OCI-LY7 (cell line): ENCODE results near the gene CHD9. TPM values are rescaled to one million over a fixed set of nuclear protein-coding genes. Genes with fewer than 3 reads are reported as not detected.

Source experiments
- BruUV-seq: library from RNA; stranded (reverse); fragments of 400-500 nt; replicated peaks from 2 replicates; lab custom pipeline; 2021; lab: Mats Ljungman, UMichigan
- CTCF ChIA-PET: fragments of 300-600 bp; sonication (Branson Sonifier 250); formaldehyde crosslinking; loops from one replicate; lab custom pipeline; 2022; ENCODE audit warnings: antibody characterized with exemption; ENCODE audit not compliant: unreplicated experiment; lab: Charles Lee
- POLR2A ChIA-PET: fragments of 300-600 bp; sonication (Branson Sonifier 250); formaldehyde crosslinking; loops from one replicate; lab custom pipeline; 2022; ENCODE audit warnings: antibody characterized with exemption; lab: Charles Lee
- DNase-seq: peaks from one replicate; pipeline ENCODE4 v3.0.0-alpha.2; 2015; ENCODE audit warnings: low spot score
- H2AFZ ChIP-seq: fragments of 200-600 bp; sonication (generic), shearing (Covaris generic); 2 replicates; pipeline ENCODE4 v1.6.1; 2014; ENCODE audit warnings: mild to moderate bottlenecking, antibody characterized with exemption, low read length, moderate library complexity
- H3K27ac ChIP-seq: fragments of 200-600 bp; sonication (generic); 2 replicates; pipeline ENCODE4 v1.5.1; 2014; ENCODE audit warnings: mixed run types, low read depth, mild to moderate bottlenecking, moderate library complexity, low read length, inconsistent platforms; ENCODE audit not compliant: poor library complexity, severe bottlenecking
- H3K36me3 ChIP-seq: fragments of 200-600 bp; sonication (generic); 2 replicates; pipeline ENCODE4 v1.6.1; 2014; ENCODE audit warnings: mild to moderate bottlenecking, antibody characterized with exemption, low read length, moderate library complexity, mixed read lengths; ENCODE audit not compliant: insufficient read depth
- H3K4me1 ChIP-seq: fragments of 200-600 bp; sonication (generic); 2 replicates; pipeline ENCODE4 v1.5.1; 2014; ENCODE audit warnings: mild to moderate bottlenecking, low read length; ENCODE audit not compliant: insufficient read depth, poor library complexity, severe bottlenecking
- H3K4me2 ChIP-seq: fragments of 200-600 bp; sonication (generic); 2 replicates; pipeline ENCODE4 v1.6.1; 2014; ENCODE audit warnings: mild to moderate bottlenecking, low read length
- H3K4me3 ChIP-seq: fragments of 200-600 bp; sonication (generic); 2 replicates; pipeline ENCODE4 v1.5.1; 2014; ENCODE audit warnings: mild to moderate bottlenecking, low read depth, low read length; ENCODE audit not compliant: poor library complexity, severe bottlenecking
- H3K79me2 ChIP-seq: fragments of 200-600 bp; sonication (generic); 2 replicates; pipeline ENCODE4 v1.6.1; 2016; ENCODE audit warnings: low read depth, mild to moderate bottlenecking, low read length, moderate library complexity, mixed read lengths; ENCODE audit not compliant: insufficient read depth
- H3K9me2 ChIP-seq: fragments of 200-600 bp; sonication (generic); 2 replicates; pipeline ENCODE4 v1.6.1; 2016; ENCODE audit warnings: mild to moderate bottlenecking, low read length, mixed read lengths; ENCODE audit not compliant: insufficient read depth
- H3K9me3 ChIP-seq: fragments of 200-600 bp; sonication (generic); 2 replicates; pipeline ENCODE4 v1.6.1; 2014; ENCODE audit warnings: mild to moderate bottlenecking, mixed run types, low read length, mixed read lengths
- H4K20me1 ChIP-seq: fragments of 200-600 bp; sonication (generic); 2 replicates; pipeline ENCODE4 v1.6.1; 2014; ENCODE audit warnings: mild to moderate bottlenecking, antibody characterized with exemption, low read length, moderate library complexity, mixed read lengths; ENCODE audit not compliant: insufficient read depth
- EZH2phosphoT487 ChIP-seq: fragments of 200-600 bp; sonication (generic); IDR thresholded peaks from 2 replicates; pipeline ENCODE4 v1.6.1; 2018; ENCODE audit warnings: low read depth, borderline replicate concordance, mild to moderate bottlenecking, mixed run types, antibody characterized with exemption, low read length, moderate library complexity, mixed read lengths
- intact Hi-C: fragments of 100-400 bp; cut with micrococcal nuclease; formaldehyde crosslinking; loops from one replicate; pipeline ENCODE4 v1.10.0; 2022; ENCODE audit not compliant: unreplicated experiment
- total RNA-seq, 2 experiments: library from RNA; depleted of rRNA in 1 of 2; stranded (reverse); fragments of >200 nt in 1 of 2; shearing (Covaris generic) in 1 of 2; gene quantifications; 2 replicates each; pipeline ENCODE4 v1.2.3, GENCODE V29; 2014 to 2022
- TF ChIP-seq, protein P1 (sequence below): fragments of 200-600 bp; sonication (generic); conservative IDR thresholded peaks from 2 replicates; pipeline ENCODE4 v1.5.1; 2014; ENCODE audit warnings: mild to moderate bottlenecking, antibody characterized with exemption, low read length, moderate library complexity, mixed read lengths

CHD9 gene
- total RNA-seq, 2 experiments from 2014 or later: 52.6 to 85.9 TPM

DNA sequence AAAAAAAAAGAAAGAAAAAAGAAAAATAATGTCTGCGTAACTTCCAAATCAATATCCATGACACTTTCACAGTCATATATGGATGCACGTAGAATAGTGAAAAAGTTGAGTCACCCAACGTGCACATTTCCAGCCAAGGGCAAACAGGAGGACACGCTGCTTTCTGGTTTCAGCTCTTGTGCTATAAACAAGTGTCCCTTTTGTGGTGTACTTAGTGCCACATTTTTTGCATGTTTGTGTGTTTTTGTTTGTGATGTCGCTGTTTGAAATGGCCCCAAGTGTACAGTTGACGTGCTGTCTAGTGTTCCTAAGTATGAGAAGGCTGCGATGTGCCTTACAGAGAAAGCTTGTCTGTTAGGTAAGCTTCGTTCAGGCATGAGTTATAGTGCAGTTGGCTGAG, 2.9 kb downstream of the CHD9 start:
- Histone ChIP-seq H3K4me2 (peak overlapping the region; percentile 89), H3K9me2 (no peaks in the 10 kb centered on the region), H3K36me3 (no peaks in the 10 kb centered on the region), H2AFZ (peak overlapping the region; percentile 61; the same call in 1 of the 2 replicates), H3K79me2 (peaks cover 69% of the 10 kb centered on the region), H3K4me3 (peak overlapping the region; percentile 59), H4K20me1 (no peaks in the 10 kb centered on the region), H3K9me3 (no peaks in the 10 kb centered on the region), H3K27ac (peak overlapping the region; percentile 92), H3K4me1 (peaks cover 74% of the 10 kb centered on the region)
- no TSS peak for BruUV-seq
- intact Hi-C loops: loop anchor here (5.0 kb wide), 1 partner anchor 445 kb away; the partner anchor contains the start of gene AKTIP
- no peak for DNase-seq
- POLR2A ChIA-PET: interaction anchor here (1.0 to 6.0 kb wide), 7 partner anchors 9 to 151 kb away, joined by 3 to 77 read pairs (median 9); no protein-coding TSS in a partner anchor
- CTCF ChIA-PET: interaction anchor here (1.1 kb wide), 1 partner anchor 41 kb away, joined by 3 read pairs; no protein-coding TSS in a partner anchor
- TF ChIP-seq, protein P1, sequence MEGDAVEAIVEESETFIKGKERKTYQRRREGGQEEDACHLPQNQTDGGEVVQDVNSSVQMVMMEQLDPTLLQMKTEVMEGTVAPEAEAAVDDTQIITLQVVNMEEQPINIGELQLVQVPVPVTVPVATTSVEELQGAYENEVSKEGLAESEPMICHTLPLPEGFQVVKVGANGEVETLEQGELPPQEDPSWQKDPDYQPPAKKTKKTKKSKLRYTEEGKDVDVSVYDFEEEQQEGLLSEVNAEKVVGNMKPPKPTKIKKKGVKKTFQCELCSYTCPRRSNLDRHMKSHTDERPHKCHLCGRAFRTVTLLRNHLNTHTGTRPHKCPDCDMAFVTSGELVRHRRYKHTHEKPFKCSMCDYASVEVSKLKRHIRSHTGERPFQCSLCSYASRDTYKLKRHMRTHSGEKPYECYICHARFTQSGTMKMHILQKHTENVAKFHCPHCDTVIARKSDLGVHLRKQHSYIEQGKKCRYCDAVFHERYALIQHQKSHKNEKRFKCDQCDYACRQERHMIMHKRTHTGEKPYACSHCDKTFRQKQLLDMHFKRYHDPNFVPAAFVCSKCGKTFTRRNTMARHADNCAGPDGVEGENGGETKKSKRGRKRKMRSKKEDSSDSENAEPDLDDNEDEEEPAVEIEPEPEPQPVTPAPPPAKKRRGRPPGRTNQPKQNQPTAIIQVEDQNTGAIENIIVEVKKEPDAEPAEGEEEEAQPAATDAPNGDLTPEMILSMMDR: no peak
- no peak for TF ChIP-seq EZH2phosphoT487

DNA sequence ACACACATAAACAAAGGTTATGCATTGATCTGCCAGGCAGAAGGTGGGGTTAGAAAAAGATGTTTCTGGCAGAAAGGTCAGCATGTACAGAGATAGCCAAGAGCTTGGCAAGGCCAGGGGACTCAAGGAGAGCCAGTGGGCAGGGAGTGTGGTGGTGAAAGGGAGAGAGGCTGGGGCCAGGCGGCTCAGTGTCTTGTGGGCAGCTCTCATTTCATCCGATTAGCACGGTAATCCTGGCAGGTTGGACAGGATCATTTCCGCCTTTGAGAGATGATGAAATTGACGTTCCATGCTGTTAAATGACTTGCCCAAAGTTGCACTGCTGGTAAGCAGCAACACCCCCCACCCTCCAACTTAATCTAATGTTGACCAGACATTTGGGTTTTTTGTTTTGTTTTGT, 3.6 kb downstream of the CHD9 start:
- no peaks in the 10 kb centered on the region for H4K20me1 ChIP-seq
- peaks cover 81% of the 10 kb centered on the region for H3K4me1 ChIP-seq
- POLR2A ChIA-PET: interaction anchor here (0.7 to 6.0 kb wide), 13 partner anchors 8 to 154 kb away, joined by 3 to 77 read pairs (median 5); no protein-coding TSS in a partner anchor
- intact Hi-C loops: loop anchor here (5.0 kb wide), 1 partner anchor 444 kb away; the partner anchor contains the start of gene AKTIP
- DNase-seq: peak; percentile 69
- peak overlapping the region; percentile 89 for H3K4me2 ChIP-seq
- BruUV-seq: no TSS peak
- no peaks in the 10 kb centered on the region for H3K36me3 ChIP-seq
- H3K79me2 ChIP-seq: peaks cover 77% of the 10 kb centered on the region
- H3K4me3 ChIP-seq: peak overlapping the region; percentile 59
- peak overlapping the region; percentile 92 for H3K27ac ChIP-seq
- no peaks in the 10 kb centered on the region for H3K9me2 ChIP-seq
- peak overlapping the region; percentile 61; the same call in 1 of the 2 replicates for H2AFZ ChIP-seq
- H3K9me3 ChIP-seq: no peaks in the 10 kb centered on the region
- CTCF ChIA-PET: interaction anchor here (0.5 to 1.1 kb wide), 2 partner anchors 41 to 100 kb away, joined by 3 read pairs; no protein-coding TSS in a partner anchor
- TF ChIP-seq EZH2phosphoT487: no peak
- TF ChIP-seq, protein P1: no peak

DNA sequence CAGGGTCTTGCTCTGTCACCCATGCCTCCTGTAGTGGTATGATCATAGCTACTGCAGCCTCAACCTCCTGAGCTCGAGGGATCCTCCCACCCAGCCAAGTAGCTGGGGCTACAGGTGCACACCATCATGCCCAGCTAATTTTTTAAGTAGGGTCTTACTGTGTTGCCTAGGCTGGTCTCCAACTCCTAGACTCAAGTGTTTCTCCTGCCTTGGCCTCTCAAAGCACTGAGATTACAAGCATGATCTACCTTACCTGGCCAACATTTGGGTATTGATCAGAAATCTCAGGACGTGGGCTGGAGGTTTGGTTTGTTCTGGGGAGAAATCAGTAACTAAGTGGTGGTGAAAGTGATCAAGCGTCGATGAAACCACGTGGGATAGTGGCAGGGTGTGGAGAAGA, 4.1 kb downstream of the CHD9 start:
- Histone ChIP-seq H3K79me2 (peaks cover 81% of the 10 kb centered on the region), H3K4me2 (peak overlapping the region; percentile 89), H4K20me1 (no peaks in the 10 kb centered on the region), H3K4me3 (peak overlapping the region; percentile 59), H3K27ac (peak overlapping the region; percentile 92), H3K9me2 (no peaks in the 10 kb centered on the region), H3K9me3 (no peaks in the 10 kb centered on the region), H3K4me1 (peaks cover 86% of the 10 kb centered on the region), H2AFZ (peak overlapping the region; percentile 61; the same call in 1 of the 2 replicates), H3K36me3 (no peaks in the 10 kb centered on the region)
- peak; percentile 74 for DNase-seq
- ChIA-PET POLR2A (interaction anchor here (0.7 to 6.0 kb wide), 11 partner anchors 9 to 154 kb away, joined by 3 to 77 read pairs (median 5); no protein-coding TSS in a partner anchor), CTCF (interaction anchor here (0.5 to 1.1 kb wide), 2 partner anchors 40 to 100 kb away, joined by 3 read pairs; no protein-coding TSS in a partner anchor)
- intact Hi-C loops: loop anchor here (5.0 kb wide), 1 partner anchor 443 kb away; the partner anchor contains the start of gene AKTIP
- BruUV-seq: no TSS peak
- no peak for TF ChIP-seq EZH2phosphoT487
